Measurements from ENCODE around the gene SLC26A1.

The SLC26A1 gene

DNA sequence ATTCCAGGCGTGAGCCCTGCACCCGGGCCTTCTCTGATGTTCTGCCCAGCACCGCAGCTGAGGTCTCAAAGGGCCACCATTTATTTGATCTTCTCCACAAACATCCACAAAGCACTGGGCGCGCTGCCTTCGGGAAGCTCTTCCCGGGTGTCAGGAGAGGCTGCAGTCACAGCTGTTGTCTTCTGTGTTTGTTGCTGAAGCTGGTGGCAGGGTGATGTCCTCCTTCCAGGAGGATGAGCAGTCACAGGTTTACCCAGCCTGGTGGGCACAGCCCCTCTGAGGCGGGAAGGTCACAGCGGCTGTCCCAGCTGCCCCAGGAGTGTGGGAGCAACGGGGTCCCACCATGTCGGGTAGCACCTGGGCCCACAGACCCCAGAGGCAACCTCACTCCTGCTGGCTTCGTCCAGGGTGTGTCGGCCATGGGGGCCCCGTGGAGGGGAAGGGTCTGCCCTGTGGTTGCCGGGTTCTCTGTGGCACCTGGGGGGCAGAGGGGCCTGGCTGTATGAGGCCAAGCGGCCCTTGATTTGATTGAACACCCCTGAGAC is 45.8 kb upstream of the SLC26A1 start:
- no peak overlapping the region for H3K4me3 ChIP-seq (ENCODE audit: insufficient read length, low read depth)
- DNase-seq (ENCODE audit: low read depth, low spot score) = no peak
- H3K9me3 ChIP-seq (ENCODE audit: insufficient read depth, low read length) = no peaks in the 10 kb centered on the region
- peak overlapping the region; percentile 37 for H3K9ac ChIP-seq (ENCODE audit: insufficient read length, low read depth)
- peaks cover 7% of the 10 kb centered on the region for H3K27me3 ChIP-seq (ENCODE audit: insufficient read depth, insufficient read length)
- peaks cover 50% of the 10 kb centered on the region for H3K4me1 ChIP-seq (ENCODE audit: insufficient read depth, insufficient read length)
- TF ChIP-seq SUZ12 (IDR thresholded peaks at IDR 0.05; ENCODE audit: extremely low read depth, insufficient read depth, insufficient read length) (no peak), YY1 (IDR thresholded peaks at IDR 0.05; ENCODE audit: insufficient read depth, insufficient read length) (no peak), ZNF274 (IDR thresholded peaks at IDR 0.05; ENCODE audit: low read depth, low read length) (no peak)
- no peaks in the 10 kb centered on the region for H3K36me3 ChIP-seq (ENCODE audit: insufficient read depth, insufficient read length, low read length)

DNA sequence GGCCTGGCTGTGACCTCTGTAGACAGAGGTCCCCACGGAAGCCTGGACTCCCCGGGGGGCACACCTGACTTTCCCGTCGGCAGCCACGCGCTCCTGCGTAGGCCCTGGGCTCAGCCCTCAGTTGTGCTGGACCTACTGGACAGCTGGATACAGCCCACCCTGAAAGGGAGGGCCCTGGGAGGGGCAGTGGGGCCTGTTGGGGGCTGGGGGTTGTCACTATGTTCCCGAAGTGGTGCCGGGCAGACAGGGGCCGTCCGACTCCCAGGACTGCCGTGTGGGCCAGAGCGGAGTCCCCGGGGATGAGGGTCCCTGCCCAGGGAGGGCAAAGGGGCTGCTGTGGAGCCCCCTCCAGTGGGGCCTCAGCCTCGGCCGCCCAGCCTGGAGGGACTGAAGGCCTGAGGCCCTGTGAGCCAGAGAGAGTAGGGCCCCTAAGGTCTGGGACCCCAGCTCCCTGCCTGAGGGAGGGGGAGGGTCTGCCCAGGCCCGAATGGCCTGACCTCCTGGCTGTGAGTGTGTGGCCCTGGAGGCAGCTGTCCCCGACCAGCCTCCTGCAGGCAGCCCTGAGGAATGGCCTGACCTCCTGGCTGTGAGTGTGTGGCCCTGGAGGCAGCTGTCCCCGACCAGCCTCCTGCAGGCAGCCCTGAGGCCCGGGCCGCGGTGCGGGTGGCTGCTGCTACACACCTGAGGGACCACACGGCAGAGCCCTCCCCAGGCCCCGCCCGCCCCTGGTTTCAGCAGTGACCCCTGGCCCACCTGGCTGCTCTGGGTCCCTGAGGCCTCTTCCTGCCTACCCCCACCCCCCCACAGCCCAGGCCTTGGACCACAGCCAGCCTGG is 44.0 kb upstream of the SLC26A1 start:
- Histone ChIP-seq H3K4me3 (ENCODE audit: insufficient read length, low read depth) (no peak overlapping the region), H3K9ac (ENCODE audit: insufficient read length, low read depth) (peak overlapping the region; percentile 37), H3K4me1 (ENCODE audit: insufficient read depth, insufficient read length) (peaks cover 45% of the 10 kb centered on the region), H3K9me3 (ENCODE audit: insufficient read depth, low read length) (no peaks in the 10 kb centered on the region), H3K27me3 (ENCODE audit: insufficient read depth, insufficient read length) (peaks cover 2% of the 10 kb centered on the region), H3K36me3 (ENCODE audit: insufficient read depth, insufficient read length, low read length) (no peaks in the 10 kb centered on the region)
- no peak for TF ChIP-seq YY1 (IDR thresholded peaks at IDR 0.05; ENCODE audit: insufficient read depth, insufficient read length)
- no peak for TF ChIP-seq SUZ12 (IDR thresholded peaks at IDR 0.05; ENCODE audit: extremely low read depth, insufficient read depth, insufficient read length)
- TF ChIP-seq ZNF274 (IDR thresholded peaks at IDR 0.05; ENCODE audit: low read depth, low read length) = no peak
- DNase-seq (ENCODE audit: low read depth, low spot score) = no peak

DNA sequence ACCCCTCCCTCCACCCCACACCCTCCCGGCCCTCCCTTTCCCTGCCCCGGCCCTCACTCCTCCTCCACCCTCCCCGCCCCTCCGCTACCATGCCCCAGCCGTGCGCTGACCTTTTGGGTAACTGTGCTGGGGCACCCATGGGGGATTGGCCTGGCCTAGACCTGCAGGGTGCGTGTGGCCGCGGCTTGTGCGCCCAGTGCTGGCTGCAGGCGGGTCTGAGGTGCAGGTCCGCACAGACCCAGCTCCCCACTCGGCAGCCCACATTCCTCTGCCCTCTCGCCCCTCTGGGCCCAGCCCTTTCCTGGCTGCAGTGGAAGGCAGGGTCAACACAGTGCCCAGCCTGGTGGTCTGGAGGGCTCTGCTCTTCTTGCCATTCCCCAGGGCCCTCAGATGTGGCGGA is 42.9 kb upstream of the SLC26A1 start:
- Histone ChIP-seq H3K9ac (ENCODE audit: insufficient read length, low read depth) (peak overlapping the region; percentile 50), H3K9me3 (ENCODE audit: insufficient read depth, low read length) (no peaks in the 10 kb centered on the region), H3K4me3 (ENCODE audit: insufficient read length, low read depth) (no peak overlapping the region), H3K27me3 (ENCODE audit: insufficient read depth, insufficient read length) (peaks cover 2% of the 10 kb centered on the region), H3K36me3 (ENCODE audit: insufficient read depth, insufficient read length, low read length) (no peaks in the 10 kb centered on the region), H3K4me1 (ENCODE audit: insufficient read depth, insufficient read length) (peaks cover 39% of the 10 kb centered on the region)
- no peak for DNase-seq (ENCODE audit: low read depth, low spot score)
- no peak for TF ChIP-seq YY1 (IDR thresholded peaks at IDR 0.05; ENCODE audit: insufficient read depth, insufficient read length)

DNA sequence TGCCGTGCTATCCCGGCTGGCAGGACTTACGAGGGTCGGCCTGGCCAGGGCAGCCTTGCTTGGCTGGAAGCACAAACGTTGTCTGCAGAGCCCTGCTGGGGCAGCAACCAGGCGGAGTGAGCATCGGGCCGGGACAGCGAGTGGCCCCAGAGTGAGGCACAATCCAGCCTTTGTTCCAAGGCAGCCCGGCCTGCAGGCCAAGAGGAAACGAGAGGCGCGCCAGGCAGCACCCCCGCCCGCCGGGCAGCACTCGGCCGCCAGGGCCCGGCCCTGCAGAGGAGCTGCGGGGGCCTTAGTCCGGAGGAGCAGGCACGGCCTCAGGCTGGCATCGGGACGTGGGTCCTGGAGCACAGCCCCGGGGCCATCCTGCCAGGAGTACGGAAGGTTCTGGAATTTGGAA is 42.3 kb upstream of the SLC26A1 start:
- TF ChIP-seq SUZ12 (IDR thresholded peaks at IDR 0.05; ENCODE audit: extremely low read depth, insufficient read depth, insufficient read length) = no peak
- no peak for TF ChIP-seq ZNF274 (IDR thresholded peaks at IDR 0.05; ENCODE audit: low read depth, low read length)
- TF ChIP-seq YY1 (IDR thresholded peaks at IDR 0.05; ENCODE audit: insufficient read depth, insufficient read length) = no peak
- H3K4me3 ChIP-seq (ENCODE audit: insufficient read length, low read depth) = no peak overlapping the region
- H3K36me3 ChIP-seq (ENCODE audit: insufficient read depth, insufficient read length, low read length) = no peaks in the 10 kb centered on the region
- peaks cover 38% of the 10 kb centered on the region for H3K4me1 ChIP-seq (ENCODE audit: insufficient read depth, insufficient read length)
- DNase-seq (ENCODE audit: low read depth, low spot score) = no peak
- H3K27me3 ChIP-seq (ENCODE audit: insufficient read depth, insufficient read length) = peaks cover 2% of the 10 kb centered on the region
- H3K9ac ChIP-seq (ENCODE audit: insufficient read length, low read depth) = peak overlapping the region; percentile 26
- H3K9me3 ChIP-seq (ENCODE audit: insufficient read depth, low read length) = no peaks in the 10 kb centered on the region

DNA sequence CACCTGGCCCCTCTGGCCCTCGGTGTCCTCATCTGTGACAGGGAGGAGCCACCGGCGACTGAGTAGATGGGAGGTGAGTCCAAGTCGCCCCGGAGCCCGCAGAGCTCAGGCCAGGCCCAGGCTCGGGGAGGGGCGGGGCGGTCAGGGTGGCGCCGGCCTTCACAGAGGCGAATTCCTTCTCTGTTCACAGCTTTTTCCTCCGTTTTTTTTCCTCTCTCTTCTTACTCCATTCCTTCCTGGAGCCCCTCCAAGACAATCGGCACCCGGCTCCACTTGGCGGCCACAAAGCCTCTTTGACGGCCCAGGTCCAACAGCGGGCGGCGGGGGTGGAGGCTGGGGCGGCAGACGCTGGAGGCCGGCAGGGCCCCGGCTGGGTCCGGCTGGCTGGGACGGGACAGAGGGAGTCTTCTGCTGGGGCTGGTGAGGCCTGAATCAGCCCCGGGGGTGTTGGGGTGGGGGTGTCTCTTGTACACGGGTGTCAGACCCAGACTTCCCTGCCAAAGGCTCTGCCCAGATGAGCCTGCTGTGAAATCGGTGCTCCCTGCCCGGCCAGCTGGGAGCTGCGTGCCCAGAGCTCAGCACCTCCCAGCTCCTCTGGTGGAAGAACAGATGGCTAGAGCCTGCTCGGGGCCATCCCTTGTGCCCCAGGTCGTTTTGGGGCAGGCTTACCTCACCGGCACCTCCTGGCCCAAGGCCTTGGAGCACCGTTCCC is 40.8 kb upstream of the SLC26A1 start:
- Histone ChIP-seq H3K4me3 (ENCODE audit: insufficient read length, low read depth) (no peak overlapping the region), H3K27me3 (ENCODE audit: insufficient read depth, insufficient read length) (peaks cover 2% of the 10 kb centered on the region), H3K36me3 (ENCODE audit: insufficient read depth, insufficient read length, low read length) (no peaks in the 10 kb centered on the region), H3K9me3 (ENCODE audit: insufficient read depth, low read length) (no peaks in the 10 kb centered on the region), H3K4me1 (ENCODE audit: insufficient read depth, insufficient read length) (peaks cover 33% of the 10 kb centered on the region), H3K9ac (ENCODE audit: insufficient read length, low read depth) (peak overlapping the region; percentile 32)
- no peak for TF ChIP-seq SUZ12 (IDR thresholded peaks at IDR 0.05; ENCODE audit: extremely low read depth, insufficient read depth, insufficient read length)
- TF ChIP-seq YY1 (IDR thresholded peaks at IDR 0.05; ENCODE audit: insufficient read depth, insufficient read length) = no peak
- TF ChIP-seq ZNF274 (IDR thresholded peaks at IDR 0.05; ENCODE audit: low read depth, low read length) = no peak
- DNase-seq (ENCODE audit: low read depth, low spot score) = no peak

DNA sequence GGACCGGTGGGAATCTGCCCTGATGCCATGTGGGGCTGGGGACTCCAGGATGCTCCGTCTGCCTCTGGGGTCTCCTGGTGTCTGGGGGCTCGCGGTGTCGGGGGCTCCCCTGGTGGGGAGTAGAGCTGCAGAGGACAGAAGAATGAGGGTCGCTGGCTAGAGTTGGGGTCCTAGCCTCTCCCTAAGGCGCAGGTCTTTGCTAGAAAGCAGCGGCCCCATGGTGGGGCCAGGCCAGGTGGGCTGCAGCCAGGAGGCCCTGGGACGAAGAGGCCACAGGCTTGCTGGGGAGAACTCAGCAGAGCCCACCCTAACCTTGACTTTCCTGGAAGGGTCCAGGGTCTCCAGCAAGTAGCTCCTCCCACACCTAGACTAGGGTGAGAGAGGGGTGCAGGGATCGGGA is 39.7 kb upstream of the SLC26A1 start:
- Histone ChIP-seq H3K36me3 (ENCODE audit: insufficient read depth, insufficient read length, low read length) (no peaks in the 10 kb centered on the region), H3K4me3 (ENCODE audit: insufficient read length, low read depth) (no peak overlapping the region), H3K27me3 (ENCODE audit: insufficient read depth, insufficient read length) (peaks cover 6% of the 10 kb centered on the region), H3K4me1 (ENCODE audit: insufficient read depth, insufficient read length) (peaks cover 30% of the 10 kb centered on the region), H3K9me3 (ENCODE audit: insufficient read depth, low read length) (no peaks in the 10 kb centered on the region), H3K9ac (ENCODE audit: insufficient read length, low read depth) (no peak overlapping the region)
- DNase-seq (ENCODE audit: low read depth, low spot score) = no peak
- TF ChIP-seq SUZ12 (IDR thresholded peaks at IDR 0.05; ENCODE audit: extremely low read depth, insufficient read depth, insufficient read length) = no peak
- TF ChIP-seq ZNF274 (IDR thresholded peaks at IDR 0.05; ENCODE audit: low read depth, low read length) = no peak
- no peak for TF ChIP-seq YY1 (IDR thresholded peaks at IDR 0.05; ENCODE audit: insufficient read depth, insufficient read length)

Measured in NT2/D1 (cell line).